H1 (cell line): ENCODE measurements around the gene KRT78.

ENCODE experiments used
- GABPA ChIP-seq: IDR thresholded peaks from 2 replicates; pipeline ENCODE4 v1.6.1; 2011; ENCODE audit warnings: mild to moderate bottlenecking, low read length, moderate library complexity, borderline replicate concordance; ENCODE audit not compliant: insufficient read depth
- HDAC6 ChIP-seq: IDR thresholded peaks from one replicate; pipeline ENCODE4 v1.7.1; 2012; ENCODE audit warnings: low read depth, mild to moderate bottlenecking, inconsistent platforms, low read length, moderate library complexity
- POLR2AphosphoS5 ChIP-seq: IDR thresholded peaks from 2 replicates; pipeline ENCODE4 v1.6.1; 2011; ENCODE audit warnings: low read depth, low read length
- SRF ChIP-seq: IDR thresholded peaks from 2 replicates; pipeline ENCODE4 v1.6.1; 2011; ENCODE audit warnings: mild to moderate bottlenecking, low read depth, low read length, moderate library complexity
- TAF1 ChIP-seq: IDR thresholded peaks from 2 replicates; pipeline ENCODE4 v1.6.1; 2011; ENCODE audit warnings: mild to moderate bottlenecking, low read depth, low read length
- TF ChIP-seq, protein P1 (sequence below): IDR thresholded peaks from 2 replicates; pipeline ENCODE4 v1.6.1; 2012; ENCODE audit warnings: inconsistent platforms
- TF ChIP-seq, protein P2 (sequence below), 3 experiments: IDR thresholded peaks; 1 replicate in 2 of 3; 2 replicates in 1 of 3; pipeline versions ENCODE4 v1.5.1 to v1.6.1; 2011; ENCODE audit warnings: low read length in 3 of 3, mild to moderate bottlenecking in 3 of 3, inconsistent platforms in 2 of 3, low read depth in 1 of 3, moderate library complexity in 1 of 3; ENCODE audit not compliant: insufficient read depth in 1 of 3; ENCODE audit errors: control extremely low read depth in 1 of 3

DNA sequence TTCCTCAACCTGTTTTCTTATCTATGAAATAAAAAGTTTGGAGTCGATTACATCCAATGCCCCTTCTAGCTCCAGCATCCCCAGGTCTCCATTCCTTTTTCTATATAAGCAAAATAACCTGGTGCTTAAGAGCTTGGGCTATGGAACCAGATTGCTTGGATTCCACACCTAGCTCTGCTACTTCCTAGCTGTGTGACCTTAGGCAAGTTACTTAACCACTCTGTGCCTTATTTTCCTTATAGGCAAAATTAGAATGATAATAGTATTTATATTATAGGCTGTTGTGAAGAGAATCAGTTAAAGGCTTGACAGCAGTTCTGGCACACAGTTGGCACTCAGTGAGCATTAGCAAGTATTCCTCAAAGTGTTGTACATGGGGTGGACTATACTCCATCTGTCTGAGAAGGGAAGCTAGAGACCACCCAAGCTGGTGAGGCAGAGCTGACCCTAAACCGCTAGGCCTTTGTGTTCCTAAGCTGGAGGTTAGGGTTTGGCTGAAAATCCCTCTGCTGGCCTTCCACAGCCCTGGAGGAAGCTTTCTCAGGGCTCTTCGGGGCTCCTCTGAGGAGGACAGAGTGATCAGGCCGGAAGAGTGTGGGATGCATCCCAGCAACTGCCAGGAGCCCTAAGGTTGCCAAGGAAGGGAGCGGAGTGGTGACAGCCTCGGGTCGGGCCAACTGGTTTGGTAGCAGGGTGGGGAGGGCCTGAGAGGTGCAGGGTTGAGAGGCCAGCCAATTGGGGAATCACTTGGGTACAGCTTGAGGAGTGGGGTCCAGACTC is 28.9 kb downstream of the KRT78 start:
- TF ChIP-seq, protein P1, sequence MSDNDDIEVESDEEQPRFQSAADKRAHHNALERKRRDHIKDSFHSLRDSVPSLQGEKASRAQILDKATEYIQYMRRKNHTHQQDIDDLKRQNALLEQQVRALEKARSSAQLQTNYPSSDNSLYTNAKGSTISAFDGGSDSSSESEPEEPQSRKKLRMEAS, result no peak
- TF ChIP-seq POLR2AphosphoS5 (no peak), TAF1 (no peak), GABPA (no peak), HDAC6 (no peak), SRF (no peak)
- TF ChIP-seq, protein P2, sequence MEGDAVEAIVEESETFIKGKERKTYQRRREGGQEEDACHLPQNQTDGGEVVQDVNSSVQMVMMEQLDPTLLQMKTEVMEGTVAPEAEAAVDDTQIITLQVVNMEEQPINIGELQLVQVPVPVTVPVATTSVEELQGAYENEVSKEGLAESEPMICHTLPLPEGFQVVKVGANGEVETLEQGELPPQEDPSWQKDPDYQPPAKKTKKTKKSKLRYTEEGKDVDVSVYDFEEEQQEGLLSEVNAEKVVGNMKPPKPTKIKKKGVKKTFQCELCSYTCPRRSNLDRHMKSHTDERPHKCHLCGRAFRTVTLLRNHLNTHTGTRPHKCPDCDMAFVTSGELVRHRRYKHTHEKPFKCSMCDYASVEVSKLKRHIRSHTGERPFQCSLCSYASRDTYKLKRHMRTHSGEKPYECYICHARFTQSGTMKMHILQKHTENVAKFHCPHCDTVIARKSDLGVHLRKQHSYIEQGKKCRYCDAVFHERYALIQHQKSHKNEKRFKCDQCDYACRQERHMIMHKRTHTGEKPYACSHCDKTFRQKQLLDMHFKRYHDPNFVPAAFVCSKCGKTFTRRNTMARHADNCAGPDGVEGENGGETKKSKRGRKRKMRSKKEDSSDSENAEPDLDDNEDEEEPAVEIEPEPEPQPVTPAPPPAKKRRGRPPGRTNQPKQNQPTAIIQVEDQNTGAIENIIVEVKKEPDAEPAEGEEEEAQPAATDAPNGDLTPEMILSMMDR (IDR thresholded peaks at IDR 0.05; ENCODE audit: control extremely low read depth in 1 of 3, insufficient read depth in 1 of 3, low read depth in 1 of 3, low read length in 3 of 3), result no peak
